Panc1 (cell line): ENCODE results near the gene VPS41.

Experiments
- POLR2AphosphoS5 ChIP-seq: IDR thresholded peaks from 2 replicates; pipeline ENCODE4 v1.6.1; 2012; ENCODE audit warnings: mild to moderate bottlenecking, low read depth, low read length, moderate library complexity
- SIN3A ChIP-seq: IDR thresholded peaks from 2 replicates; pipeline ENCODE4 v1.6.1; 2012; ENCODE audit warnings: low read depth, mild to moderate bottlenecking, low read length, moderate library complexity, borderline replicate concordance; ENCODE audit not compliant: insufficient read depth
- TCF7L2 ChIP-seq: IDR thresholded peaks from 2 replicates; pipeline ENCODE4 v1.6.1; 2011; ENCODE audit warnings: mild to moderate bottlenecking, low read depth, low read length, inconsistent platforms
- TF ChIP-seq, protein P1 (sequence below): fragments of 450-650 bp; IDR thresholded peaks from 2 replicates; pipeline ENCODE4 v1.5.1; 2017; ENCODE audit warnings: mild to moderate bottlenecking
- TF ChIP-seq, protein P2 (sequence below), 2 experiments: IDR thresholded peaks; 2 replicates each; pipeline ENCODE4 v1.6.1; 2011 to 2012; ENCODE audit warnings: low read depth in 2 of 2, control low read depth in 1 of 2, low read length in 1 of 2, mild to moderate bottlenecking in 1 of 2, moderate library complexity in 1 of 2; ENCODE audit not compliant: insufficient read depth in 1 of 2

DNA sequence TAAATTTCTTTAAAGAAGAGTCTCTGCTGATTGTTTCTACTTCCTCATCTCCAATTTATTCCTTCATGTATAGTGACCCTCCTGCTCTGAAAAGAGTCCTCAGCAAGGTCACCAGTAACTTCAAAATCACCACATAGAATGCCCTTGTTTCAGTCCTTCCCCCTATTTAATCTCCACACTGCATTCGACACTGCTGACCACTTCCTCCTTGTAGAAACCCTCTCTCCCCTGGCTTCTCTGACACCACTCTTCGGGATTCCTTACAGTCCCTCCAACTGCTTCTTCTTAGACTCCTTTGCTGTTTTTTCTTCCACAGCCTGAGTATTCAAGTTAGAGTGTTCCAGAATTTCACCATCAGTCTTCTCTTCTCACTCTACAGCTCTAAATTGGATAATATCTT is 89.5 kb downstream of the VPS41 start:
- TF ChIP-seq, protein P1, sequence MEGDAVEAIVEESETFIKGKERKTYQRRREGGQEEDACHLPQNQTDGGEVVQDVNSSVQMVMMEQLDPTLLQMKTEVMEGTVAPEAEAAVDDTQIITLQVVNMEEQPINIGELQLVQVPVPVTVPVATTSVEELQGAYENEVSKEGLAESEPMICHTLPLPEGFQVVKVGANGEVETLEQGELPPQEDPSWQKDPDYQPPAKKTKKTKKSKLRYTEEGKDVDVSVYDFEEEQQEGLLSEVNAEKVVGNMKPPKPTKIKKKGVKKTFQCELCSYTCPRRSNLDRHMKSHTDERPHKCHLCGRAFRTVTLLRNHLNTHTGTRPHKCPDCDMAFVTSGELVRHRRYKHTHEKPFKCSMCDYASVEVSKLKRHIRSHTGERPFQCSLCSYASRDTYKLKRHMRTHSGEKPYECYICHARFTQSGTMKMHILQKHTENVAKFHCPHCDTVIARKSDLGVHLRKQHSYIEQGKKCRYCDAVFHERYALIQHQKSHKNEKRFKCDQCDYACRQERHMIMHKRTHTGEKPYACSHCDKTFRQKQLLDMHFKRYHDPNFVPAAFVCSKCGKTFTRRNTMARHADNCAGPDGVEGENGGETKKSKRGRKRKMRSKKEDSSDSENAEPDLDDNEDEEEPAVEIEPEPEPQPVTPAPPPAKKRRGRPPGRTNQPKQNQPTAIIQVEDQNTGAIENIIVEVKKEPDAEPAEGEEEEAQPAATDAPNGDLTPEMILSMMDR = no peak
- no peak for TF ChIP-seq TCF7L2
- TF ChIP-seq POLR2AphosphoS5 = no peak
- TF ChIP-seq, protein P2, sequence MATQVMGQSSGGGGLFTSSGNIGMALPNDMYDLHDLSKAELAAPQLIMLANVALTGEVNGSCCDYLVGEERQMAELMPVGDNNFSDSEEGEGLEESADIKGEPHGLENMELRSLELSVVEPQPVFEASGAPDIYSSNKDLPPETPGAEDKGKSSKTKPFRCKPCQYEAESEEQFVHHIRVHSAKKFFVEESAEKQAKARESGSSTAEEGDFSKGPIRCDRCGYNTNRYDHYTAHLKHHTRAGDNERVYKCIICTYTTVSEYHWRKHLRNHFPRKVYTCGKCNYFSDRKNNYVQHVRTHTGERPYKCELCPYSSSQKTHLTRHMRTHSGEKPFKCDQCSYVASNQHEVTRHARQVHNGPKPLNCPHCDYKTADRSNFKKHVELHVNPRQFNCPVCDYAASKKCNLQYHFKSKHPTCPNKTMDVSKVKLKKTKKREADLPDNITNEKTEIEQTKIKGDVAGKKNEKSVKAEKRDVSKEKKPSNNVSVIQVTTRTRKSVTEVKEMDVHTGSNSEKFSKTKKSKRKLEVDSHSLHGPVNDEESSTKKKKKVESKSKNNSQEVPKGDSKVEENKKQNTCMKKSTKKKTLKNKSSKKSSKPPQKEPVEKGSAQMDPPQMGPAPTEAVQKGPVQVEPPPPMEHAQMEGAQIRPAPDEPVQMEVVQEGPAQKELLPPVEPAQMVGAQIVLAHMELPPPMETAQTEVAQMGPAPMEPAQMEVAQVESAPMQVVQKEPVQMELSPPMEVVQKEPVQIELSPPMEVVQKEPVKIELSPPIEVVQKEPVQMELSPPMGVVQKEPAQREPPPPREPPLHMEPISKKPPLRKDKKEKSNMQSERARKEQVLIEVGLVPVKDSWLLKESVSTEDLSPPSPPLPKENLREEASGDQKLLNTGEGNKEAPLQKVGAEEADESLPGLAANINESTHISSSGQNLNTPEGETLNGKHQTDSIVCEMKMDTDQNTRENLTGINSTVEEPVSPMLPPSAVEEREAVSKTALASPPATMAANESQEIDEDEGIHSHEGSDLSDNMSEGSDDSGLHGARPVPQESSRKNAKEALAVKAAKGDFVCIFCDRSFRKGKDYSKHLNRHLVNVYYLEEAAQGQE (IDR thresholded peaks at IDR 0.05; ENCODE audit: insufficient read depth in 1 of 2, low read depth in 2 of 2, low read length in 1 of 2) = no peak
- TF ChIP-seq SIN3A = no peak
